ENCODE measurements around the gene RNF2. TPM values are rescaled to one million over a fixed set of nuclear protein-coding genes. Genes with fewer than 3 reads are reported as not detected.

The RNF2 gene
- total and polyA plus RNA-seq, 2 of the 13 experiments (the other 11 are each of a cell fraction or from before 2014, with no cell fraction given), result 19.3 to 21.7 TPM

DNA sequence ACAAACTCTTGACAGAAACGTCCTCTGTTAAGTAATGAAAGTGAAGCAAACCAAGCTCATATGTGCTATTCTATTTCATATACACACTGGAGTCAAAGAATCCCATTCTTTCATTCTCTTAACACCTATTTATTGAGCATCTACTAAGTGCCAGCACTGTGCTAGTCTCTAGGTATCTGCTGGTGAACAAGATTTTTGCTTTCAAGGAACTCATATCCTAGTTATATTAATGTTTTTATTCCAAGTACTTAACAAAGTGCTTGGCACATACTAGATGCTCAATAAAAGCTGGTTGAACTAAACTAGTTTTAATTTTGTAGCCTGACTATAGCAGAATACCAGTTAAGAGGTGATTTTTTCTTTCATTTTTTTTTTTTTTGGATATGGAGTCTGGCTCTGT, 3.6 kb upstream of the RNF2 start:
- 0% methylated on average over 1 of the region's 1 CpG for WGBS (ENCODE audit: low lambda C conversion rate)
- ChIA-PET CTCF (ENCODE audit: low intra/inter-chr PET ratio, low total read pairs) (no interaction called here), POLR2A (no interaction called here)
- Histone ChIP-seq H2AFZ (ENCODE audit: low read length) (no peak overlapping the region), H3K27me3 (ENCODE audit: control insufficient read depth in 1 of 2, insufficient read depth in 2 of 2, low read length in 2 of 2) (no peaks in the 10 kb centered on the region), H3K9ac (ENCODE audit: insufficient read depth, low read depth, low read length) (no peak overlapping the region), H4K20me1 (ENCODE audit: insufficient read depth, low read length) (no peaks in the 10 kb centered on the region; the same call in 1 of the 2 replicates), H3K4me2 (ENCODE audit: low read depth, low read length) (no peak overlapping the region), H3K4me3 (replicated peaks in 1 of 3; ENCODE audit: insufficient read depth in 1 of 3, low read depth in 2 of 3, low read length in 3 of 3) (no peak overlapping the region), H3K9me3 (ENCODE audit: low read length) (no peaks in the 10 kb centered on the region), H3K79me2 (ENCODE audit: insufficient read depth, low read length) (peaks cover 4% of the 10 kb centered on the region), H3K27ac (ENCODE audit: extremely low read length, insufficient read depth, low read length) (no peak overlapping the region), H3K4me1 (ENCODE audit: insufficient read depth, low read length) (peaks cover 23% of the 10 kb centered on the region), H3K36me3 (replicated peaks in 1 of 2; ENCODE audit: control insufficient read depth in 1 of 2, insufficient read depth in 2 of 2, low read length in 2 of 2) (no peaks in the 10 kb centered on the region)
- BruUV-seq (replicated peaks), result no TSS peak
- in situ Hi-C loops (cut with HindIII; ENCODE audit: extremely low pct_ligation_motif_present, low pct_unique_long_range_greater_than_20kb), result no loop called here
- intact Hi-C loops (cut with micrococcal nuclease; ENCODE audit: unreplicated experiment), result loop anchor here (10.0 kb wide), 1 partner anchor 1333 kb away; the partner anchor contains the start of genes ODR4 and TPR
- TF ChIP-seq MTF1 (CRISPR knock-in tag; IDR thresholded peaks at IDR 0.05) (no peak), ZNF672 (CRISPR knock-in tag; IDR thresholded peaks at IDR 0.05) (no peak), KAT2B (IDR thresholded peaks at IDR 0.05; ENCODE audit: borderline replicate concordance, low read depth, low read length) (no peak), ZNF792 (CRISPR knock-in tag; IDR thresholded peaks at IDR 0.05) (no peak), AKAP8 (CRISPR knock-in tag; IDR thresholded peaks at IDR 0.05) (no peak), HMGA1 (CRISPR knock-in tag; conservative IDR thresholded peaks at IDR 0.05) (no peak), ARID2 (CRISPR knock-in tag; IDR thresholded peaks at IDR 0.05; ENCODE audit: borderline replicate concordance) (no peak)
- TF ChIP-seq, protein P1, sequence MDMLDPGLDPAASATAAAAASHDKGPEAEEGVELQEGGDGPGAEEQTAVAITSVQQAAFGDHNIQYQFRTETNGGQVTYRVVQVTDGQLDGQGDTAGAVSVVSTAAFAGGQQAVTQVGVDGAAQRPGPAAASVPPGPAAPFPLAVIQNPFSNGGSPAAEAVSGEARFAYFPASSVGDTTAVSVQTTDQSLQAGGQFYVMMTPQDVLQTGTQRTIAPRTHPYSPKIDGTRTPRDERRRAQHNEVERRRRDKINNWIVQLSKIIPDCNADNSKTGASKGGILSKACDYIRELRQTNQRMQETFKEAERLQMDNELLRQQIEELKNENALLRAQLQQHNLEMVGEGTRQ (IDR thresholded peaks at IDR 0.05; ENCODE audit: low read depth, low read length), result no peak
- TF ChIP-seq, protein P1 (CRISPR knock-in tag; IDR thresholded peaks at IDR 0.05; ENCODE audit: borderline replicate concordance), result no peak
- no peak for ATAC-seq
- no peak for DNase-seq (ENCODE audit: low spot score)
- no peak for FAIRE-seq

All from HepG2 (cell line).